Measurements from ENCODE around the gene RPS16.

Gene RPS16

GRCh38 chr19:39420769-39421168, 15.0 kb downstream of the RPS16 start:
- DNase-seq = no peak
- no peak for ATAC-seq

DNA sequence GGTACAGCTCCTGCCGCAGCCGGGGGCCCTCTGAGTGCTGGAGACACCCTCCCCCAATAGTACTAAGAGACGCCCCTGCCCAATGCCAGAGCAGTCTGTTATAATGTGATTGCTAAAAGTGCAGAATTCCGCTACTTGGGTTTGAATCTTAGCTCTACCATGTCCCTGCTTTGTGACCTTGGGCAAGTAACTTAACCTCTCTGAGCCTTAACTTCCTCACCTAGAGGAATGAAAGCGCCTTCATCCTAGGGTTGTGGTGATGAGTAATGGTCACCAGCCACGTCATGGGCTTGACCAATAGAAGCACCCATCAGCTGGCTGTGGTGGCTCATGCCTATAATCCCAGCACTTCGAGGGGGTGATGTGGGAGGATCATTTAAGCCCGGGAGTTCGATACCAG, 16.7 kb downstream of the RPS16 start:
- DNase-seq (no peak), ATAC-seq (no peak)

DNA sequence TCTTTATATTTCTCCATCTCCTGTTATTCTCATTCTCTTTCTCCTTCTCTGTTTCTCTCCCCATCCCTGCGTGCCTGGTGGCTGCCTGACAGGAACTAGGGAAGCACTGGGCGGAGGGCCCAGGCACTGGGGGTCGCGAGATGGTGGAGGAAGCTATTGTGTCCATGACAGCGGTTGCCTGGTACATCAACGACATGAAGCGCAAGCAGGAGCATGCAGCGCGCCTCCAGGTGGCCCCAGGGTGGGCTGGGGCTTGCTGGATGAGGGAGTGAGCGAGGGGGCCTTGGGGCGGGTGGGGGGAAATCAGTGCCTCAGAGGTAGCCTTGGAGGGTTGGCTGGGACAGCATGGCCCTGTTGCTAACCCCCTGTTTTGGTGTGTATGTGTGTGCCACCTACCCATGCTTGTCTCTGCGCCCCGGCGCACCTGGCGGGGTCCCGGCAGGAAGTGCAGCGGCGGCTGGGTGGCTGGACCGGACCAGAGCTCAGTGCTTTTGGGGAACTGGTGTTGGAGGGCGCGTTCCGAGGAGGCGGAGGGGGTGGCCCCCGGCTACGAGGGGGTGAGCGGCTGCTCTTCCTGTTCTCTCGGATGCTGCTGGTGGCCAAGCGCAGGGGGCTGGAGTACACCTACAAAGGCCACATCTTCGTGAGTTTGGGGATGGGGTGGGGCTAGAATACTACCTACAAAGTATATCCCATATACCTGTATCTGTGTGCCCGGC, 18.1 kb downstream of the RPS16 start:
- ATAC-seq (no peak), DNase-seq (no peak)

- ATAC-seq (no peak), DNase-seq (no peak)
These were observed 19.3 kb downstream of the RPS16 start for GRCh38 chr19:39416152-39417120.

GRCh38 chr19:39415111-39416046, 20.4 kb downstream of the RPS16 start:
- ATAC-seq = no peak

GRCh38 chr19:39413911-39414608, 21.7 kb downstream of the RPS16 start:
- DNase-seq = no peak
- no peak for ATAC-seq

More at GRCh38 chr19:39415111-39416046, 20.4 kb downstream of the RPS16 start:
- no peak for DNase-seq

DNA sequence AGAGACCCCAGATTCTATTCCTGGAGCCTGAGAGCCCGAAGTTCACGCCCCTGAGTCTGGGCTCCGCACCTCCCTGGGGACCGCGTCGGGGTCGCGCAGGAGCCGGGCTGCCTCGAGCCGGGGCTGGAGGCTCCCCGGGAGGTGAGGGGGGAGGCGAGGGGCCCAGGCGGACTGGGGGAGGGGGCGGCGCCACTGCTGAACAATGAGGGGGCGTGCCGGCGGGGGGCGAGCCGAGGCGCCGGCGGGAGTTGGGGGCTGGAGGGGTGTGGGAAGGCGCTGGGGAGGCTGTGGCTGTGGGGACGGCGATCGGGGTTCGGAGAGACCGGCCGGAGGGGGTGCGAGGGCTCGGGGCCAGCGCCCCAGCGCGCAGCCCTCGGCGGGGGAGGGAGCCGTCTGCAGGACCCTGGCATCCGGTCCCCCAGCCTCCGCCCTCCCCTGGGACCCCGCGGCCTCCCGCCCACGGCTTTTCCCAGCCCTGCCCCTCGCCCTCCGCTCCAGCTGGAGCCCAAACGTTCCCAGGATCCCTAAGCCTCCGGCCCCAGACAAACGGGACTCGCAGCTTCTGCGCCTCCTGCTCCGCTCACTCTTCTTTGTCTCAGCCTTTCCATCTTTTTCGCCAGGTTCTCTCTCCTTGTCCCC, 22.4 kb downstream of the RPS16 start:
- DNase-seq = no peak
- no peak for ATAC-seq

DNA sequence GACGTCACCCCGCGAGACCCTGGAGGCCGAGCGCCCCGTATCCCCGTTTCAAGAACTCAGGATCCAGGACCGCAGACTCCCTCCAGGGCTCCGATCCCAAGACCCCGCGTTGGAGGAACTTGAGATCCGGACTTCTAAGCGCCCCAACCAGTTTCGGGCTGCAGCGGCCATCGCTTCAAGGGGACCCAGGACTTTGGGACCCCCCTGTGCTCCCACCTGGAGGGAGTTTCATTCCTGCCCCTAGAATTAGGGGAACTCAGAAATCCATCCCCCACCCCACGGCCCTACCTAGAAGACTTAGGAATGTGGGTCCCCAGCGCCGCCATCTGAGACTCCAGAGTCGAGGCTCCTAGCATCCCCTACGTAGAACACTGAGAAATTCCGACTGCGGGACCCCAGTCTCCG, 22.9 kb downstream of the RPS16 start:
- DNase-seq (no peak), ATAC-seq (no peak)

GRCh38 chr19:39412100-39412866, 23.5 kb downstream of the RPS16 start, which contains the start of gene PLEKHG2:
PLEKHG2 (plus strand) TSS chr19:39412669; CDS start chr19:39414087, 1,418 bp downstream.
- ATAC-seq = peak; percentile 76

DNA sequence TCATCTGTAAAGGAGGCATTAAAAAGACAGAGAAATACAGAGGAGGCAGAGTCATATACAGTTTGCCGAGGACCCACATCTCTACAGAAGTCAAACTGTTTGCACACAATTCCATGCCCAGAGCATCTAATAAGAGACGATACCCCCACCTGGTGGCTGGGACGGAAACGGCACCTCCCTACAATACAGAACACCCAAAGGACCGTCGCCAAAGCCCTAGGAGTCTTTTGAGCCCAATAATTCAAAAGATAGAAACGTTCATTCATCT, 24.0 kb downstream of the RPS16 start:
- peak; percentile 51 for ATAC-seq
- DNase-seq = peak; percentile 91

More at GRCh38 chr19:39412100-39412866, 23.5 kb downstream of the RPS16 start, which contains the start of gene PLEKHG2:
- DNase-seq = peak; percentile 99

DNA sequence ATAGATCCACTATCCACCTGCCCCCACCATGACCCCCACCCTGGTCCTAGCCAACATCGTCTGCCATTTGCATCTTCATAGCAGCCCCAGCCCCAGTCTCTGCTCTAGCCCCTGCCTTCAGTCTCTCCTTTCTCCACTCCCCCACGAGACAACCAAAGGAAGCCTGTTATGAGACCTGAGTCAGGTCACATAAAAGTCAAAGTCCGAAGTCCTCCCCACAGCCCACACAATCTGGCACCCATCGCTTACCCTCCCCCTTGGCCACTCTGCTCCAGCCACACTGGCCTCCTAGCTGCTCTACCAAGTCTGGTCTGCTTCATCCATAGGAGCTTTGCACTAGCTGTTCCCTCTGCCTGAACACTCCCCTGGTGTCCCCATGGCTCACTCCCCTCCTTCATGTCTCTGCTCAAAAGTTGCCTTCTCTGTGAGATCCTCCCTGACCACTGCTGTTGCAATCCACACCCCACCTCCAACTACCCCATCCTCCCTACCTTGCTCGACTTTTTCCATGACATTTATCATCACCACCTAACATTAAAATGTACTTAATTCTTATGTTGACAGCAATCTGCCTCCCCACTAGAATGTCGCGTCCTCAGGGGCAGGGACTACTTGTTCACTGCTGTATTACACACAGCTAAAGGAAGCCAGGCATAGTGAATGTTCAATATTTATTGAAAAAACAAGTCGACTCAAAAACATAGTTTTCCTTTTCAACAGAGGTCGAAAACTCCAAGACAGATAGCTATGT, 24.5 kb downstream of the RPS16 start:
- ATAC-seq (no peak), DNase-seq (no peak)

DNA sequence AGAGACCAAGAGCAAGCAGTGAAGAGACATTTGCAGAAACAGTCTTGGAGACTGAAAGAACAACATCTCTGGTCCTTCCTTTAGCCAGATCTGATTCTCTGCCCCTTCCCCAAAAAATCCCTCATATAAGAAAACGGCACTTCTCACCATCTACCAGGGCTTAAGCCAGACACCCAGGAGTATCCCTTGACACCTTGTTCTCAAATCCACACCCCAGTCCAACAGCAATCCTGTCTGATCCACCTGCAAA, 25.0 kb downstream of the RPS16 start:
- no peak for ATAC-seq
- DNase-seq = no peak

- ATAC-seq (peak; percentile 24), DNase-seq (peak; percentile 79)
These were observed 25.5 kb downstream of the RPS16 start for GRCh38 chr19:39410017-39410830.

GRCh38 chr19:39409208-39410016, 26.3 kb downstream of the RPS16 start:
- DNase-seq = peak; percentile 83
- no peak for ATAC-seq

GRCh38 chr19:39408392-39409207, 27.1 kb downstream of the RPS16 start:
- DNase-seq = no peak
- no peak for ATAC-seq

DNA sequence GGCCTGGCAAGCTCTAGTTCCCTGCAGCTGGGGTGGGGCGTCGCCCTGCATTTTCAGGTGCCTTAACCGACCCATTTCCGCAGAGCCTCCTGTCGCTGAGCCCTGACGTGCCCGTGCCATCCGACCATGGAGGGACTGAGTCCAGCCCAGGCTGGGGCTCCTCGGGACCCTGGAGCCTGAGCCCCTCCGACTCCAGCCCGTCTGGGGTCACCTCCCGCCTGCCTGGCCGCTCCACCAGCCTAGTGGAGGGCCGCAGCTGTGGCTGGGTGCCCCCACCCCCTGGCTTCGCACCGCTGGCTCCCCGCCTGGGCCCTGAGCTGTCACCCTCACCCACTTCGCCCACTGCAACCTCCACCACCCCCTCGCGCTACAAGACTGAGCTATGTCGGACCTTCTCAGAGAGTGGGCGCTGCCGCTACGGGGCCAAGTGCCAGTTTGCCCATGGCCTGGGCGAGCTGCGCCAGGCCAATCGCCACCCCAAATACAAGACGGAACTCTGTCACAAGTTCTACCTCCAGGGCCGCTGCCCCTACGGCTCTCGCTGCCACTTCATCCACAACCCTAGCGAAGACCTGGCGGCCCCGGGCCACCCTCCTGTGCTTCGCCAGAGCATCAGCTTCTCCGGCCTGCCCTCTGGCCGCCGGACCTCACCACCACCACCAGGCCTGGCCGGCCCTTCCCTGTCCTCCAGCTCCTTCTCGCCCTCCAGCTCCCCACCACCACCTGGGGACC, 27.9 kb downstream of the RPS16 start:
- peak; percentile 68 for DNase-seq
- ATAC-seq = no peak

DNA sequence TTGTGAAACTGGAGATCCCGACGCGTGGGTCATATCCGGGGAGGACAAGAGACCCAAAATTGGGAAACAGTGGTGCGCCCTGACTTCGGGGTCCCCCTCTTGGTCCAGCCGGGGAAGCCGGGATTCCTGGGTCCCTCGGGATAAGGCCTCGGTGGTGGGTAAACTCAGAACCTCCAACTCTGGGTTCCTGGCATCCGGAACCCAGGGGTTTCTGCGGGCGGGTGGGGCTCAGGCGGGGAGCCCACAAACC, 28.4 kb downstream of the RPS16 start:
- no peak for ATAC-seq
- DNase-seq = no peak

Data from stimulated activated naive CD8-positive, alpha-beta T cell treated with anti-CD3 and anti-CD28 coated beads, Interleukin-15, Interleukin-2, amounts not matched to agents 100 U/mL and 50 U/mL, for 24 hours (primary cell).